Stimulated activated CD8-positive, alpha-beta memory T cell treated with anti-CD3 and anti-CD28 coated beads, Interleukin-12 subunit alpha, Interleukin-12 subunit beta, amount 100 ng/mL, for 24 hours (primary cell): Measurements from ENCODE around the gene MESD.
A peak's percentile ranks its signal among the peaks of the same experiment; 100 is the strongest.
"Not testable (repeated sequence)": the region's sequence is repeated elsewhere in the genome, so short reads cannot be mapped to it uniquely, and the experiment has no call there.

Experiments
- DNase-seq: peaks from one replicate; pipeline ENCODE4 v3.0.0-alpha.2; 2020; ENCODE audit errors: extremely low read depth

The MESD gene

DNA sequence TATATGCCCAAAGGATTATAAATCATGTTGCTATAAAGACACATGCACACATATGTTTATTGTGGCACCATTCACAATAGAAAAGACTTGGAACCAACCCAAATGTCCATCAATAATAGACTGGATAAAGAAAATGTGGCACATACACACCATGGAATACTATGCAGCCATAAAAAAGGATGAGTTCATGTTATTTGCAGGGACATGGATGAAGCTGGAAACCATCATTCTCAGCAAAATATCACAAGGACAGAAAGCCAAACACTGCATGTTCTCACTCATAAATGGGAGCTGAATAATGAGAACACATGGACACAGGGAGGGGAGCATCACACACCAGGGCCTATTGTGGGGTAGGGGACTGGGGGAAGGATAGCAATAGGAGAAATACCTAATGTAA, 24.2 kb downstream of the MESD start:
- not testable (repeated sequence) for DNase-seq

DNA sequence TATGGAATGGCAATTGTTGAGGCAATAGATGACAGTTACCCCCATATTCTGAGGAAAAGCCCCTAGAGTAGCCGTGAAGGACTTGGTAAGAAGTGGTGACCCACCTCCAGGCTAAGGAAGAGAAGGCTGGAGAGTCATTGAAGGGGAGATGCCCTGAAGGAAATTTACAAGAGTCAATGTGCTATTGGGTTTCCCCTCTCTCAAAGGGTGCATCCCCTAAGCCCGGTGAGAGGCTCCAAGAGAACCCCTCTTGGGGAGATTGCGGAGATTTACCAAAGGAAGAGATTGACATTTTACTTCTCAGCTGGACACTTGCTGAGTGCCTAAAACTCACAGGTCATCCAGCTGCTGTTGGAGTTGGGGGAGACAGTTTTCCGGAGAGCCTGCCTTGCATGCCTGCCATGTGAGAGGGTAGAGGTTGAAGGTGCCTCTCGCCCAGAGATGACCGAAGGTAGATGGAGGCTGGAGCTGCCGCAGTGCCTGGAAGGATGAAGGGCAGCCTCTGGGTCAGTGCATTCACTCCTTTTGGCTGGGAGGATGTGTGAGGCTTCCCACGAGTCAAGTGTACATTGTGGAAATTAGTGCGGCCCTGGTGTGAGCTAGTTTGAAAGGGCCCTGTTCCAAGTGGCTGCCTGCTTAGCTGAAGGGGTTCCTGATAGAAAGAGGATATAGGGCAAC, 30.7 kb downstream of the MESD start:
- DNase-seq, result no peak

DNA sequence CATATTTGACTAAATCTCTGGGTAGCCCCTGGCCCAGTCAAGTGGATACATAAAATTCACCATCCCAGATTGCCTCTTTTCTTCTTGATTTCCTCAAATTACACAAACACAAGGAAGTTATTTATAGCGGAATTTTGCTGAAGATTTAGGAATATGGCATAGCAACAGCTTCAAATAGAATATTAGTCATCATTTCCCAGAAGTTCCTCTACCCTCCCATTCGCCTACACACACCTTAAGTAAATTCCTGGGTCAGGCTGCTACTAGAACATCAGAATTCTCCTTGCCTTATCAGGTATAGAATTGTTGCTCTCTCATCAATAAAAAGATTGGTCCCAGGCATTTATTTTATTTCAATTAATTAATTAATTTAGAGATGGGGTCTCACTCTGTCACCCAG, 31.6 kb downstream of the MESD start:
- DNase-seq, result no peak

DNA sequence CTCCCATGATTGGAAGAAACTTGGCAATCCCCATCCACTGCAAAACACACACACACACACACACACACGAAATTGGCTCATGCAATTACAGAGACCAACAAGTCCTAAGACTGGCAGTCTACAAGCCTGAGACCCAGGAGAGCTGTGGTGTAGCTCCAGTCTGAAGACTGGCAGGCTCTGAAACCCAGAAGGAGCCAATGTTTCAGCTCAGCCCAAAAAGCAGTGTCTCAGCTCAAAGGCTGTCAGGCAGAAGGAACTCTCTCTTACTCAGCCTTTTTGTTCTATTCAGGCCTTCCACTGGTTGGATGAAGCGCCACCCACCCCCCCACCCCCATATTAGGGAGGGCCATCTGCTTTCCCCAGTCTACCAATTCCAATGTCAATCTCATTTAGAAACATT, 32.1 kb downstream of the MESD start:
- no peak for DNase-seq

DNA sequence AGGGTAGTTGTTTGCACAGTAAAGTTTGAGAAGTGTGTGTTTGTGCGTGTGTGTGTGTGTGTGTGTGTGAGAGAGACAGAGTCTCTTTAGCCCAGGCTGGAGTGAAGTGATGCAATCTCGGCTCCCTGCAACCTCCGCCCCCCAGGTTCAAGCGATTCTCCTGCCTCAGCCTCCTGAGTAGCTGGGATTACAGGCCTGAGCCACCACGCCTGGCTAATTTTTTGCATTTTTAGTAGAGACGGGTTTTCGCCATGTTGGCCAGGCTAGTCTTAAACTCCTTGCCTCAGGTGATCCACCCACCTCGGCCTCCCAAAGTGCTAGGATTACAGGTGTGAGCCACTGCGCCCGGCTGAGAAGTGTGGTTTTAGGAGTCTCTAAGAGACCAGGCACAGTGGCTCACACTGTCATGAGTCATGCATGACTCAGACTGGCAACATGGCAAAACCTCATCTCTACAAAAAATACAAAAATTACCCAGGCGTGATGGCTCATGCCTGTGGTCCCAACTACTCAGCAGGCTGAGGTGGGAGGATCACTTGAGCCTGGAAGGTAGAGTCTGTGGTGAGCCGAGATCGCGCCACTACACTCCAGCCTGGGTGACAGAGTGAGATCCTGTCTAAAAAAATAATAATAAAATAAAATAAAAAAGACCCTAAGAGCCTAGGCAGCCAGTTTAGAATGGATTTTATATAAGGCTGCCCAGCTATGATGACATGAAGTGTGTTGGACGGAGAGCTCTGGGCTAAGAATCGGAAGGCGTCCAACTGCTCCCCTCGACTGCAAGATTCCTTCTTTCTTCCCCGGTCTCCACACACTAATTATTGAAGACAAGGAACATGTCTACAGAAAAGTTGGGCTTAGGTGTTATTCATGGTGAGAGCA, 33.8 kb downstream of the MESD start:
- DNase-seq, result peak; percentile 41

DNA sequence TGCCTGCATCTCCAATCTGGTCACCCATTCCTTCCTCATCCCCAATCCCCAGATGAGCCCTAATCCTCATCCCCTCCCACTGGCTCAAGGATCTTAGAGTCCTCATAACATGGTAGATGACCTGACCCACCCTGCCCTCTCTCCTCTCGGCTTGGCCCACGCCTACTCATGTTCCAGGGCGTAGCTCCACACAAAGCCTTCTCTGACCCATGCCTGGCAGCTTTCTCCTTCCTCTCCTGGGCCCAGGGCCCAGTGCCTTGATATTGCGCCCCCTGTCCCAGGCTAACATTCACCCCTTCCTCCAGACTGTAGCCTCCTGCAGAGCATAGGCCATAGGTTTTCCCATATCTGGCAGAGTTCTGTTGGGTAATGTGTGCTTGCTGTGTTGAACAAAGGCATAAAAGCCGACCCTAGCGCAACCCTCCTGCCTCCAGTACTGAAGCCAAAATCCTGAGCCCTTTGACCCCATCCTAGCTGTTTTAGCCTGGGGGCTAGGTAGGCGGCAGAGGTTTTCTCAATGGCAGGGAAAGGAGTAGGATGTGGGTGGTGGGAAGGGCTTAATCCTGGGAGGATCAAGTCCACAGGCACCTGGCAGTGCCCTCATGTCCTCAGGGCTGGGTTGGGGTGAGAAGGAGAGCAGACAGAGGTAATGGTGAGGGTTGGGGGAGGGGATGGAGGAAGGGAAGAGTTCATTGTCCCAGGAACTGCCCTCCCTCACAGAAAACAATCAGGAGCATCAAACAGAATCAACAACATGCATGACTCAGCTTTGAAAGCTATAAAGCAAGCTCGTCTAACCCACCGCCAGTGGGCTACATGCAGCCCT, 35.5 kb downstream of the MESD start:
- DNase-seq, result no peak

DNA sequence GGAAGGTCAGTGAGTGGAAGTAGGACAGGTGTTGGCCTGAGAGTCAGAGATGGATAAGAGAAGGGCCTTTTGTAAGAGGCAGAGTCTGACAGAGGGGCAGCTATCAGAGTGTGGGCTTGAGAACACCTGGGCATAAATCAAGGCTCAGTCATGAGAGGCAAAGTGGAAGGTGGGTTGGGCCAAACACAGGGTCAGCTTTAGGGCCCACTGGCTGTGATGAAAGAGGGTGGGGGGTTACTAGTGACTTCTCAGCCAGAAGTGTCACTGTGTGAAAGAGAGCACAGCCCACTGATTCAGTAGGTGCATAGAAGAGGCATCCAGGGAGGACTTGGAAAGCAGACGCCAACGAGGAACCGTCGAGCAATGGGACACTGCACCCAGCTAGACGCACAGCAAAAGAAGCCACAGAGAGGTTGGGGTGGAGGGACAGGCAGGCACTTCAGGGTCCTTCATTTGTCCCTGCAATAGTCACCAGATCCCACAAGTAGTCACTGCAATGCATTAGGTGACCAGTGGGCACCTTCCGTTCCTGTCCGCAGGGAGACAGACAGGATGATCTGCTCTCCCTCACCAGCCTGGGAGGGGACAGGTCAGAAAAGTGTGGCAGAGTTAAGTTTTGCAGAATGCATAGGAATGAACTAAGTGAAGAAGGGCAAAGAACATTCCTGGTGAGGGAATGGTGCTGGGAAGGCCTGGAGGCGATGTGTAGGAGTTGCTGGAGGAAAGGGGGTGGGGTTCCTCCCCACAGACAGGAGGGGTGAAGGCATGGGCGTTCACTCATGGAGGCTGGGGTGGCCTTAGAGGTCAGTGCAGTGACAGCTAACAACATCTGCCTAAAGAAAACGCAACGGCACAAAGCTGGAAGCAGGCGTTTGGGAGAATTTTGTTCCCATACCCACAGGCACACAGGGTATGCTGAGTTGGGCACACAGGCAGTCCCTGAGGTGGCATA, 36.3 kb downstream of the MESD start:
- DNase-seq, result no peak

DNA sequence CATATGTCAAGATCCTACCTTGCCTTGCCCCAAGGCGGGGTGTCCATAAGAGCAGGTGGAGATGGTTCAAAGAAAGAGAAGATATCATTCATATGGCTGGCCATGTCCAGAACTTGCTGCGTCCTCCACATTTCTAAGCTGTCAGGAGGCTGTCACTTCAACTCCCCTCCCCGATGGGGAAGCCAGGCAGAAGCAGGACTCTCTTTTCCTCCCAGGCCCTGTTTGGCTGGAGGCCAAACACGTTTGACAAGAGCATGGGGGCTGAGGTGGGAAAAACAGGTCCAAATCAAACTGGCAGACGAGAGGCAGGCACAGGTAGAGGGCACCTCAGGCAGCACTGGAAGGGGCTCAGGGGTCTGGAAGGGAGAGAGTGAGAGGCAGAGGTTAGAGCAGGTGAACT, 37.7 kb downstream of the MESD start:
- no peak for DNase-seq

DNA sequence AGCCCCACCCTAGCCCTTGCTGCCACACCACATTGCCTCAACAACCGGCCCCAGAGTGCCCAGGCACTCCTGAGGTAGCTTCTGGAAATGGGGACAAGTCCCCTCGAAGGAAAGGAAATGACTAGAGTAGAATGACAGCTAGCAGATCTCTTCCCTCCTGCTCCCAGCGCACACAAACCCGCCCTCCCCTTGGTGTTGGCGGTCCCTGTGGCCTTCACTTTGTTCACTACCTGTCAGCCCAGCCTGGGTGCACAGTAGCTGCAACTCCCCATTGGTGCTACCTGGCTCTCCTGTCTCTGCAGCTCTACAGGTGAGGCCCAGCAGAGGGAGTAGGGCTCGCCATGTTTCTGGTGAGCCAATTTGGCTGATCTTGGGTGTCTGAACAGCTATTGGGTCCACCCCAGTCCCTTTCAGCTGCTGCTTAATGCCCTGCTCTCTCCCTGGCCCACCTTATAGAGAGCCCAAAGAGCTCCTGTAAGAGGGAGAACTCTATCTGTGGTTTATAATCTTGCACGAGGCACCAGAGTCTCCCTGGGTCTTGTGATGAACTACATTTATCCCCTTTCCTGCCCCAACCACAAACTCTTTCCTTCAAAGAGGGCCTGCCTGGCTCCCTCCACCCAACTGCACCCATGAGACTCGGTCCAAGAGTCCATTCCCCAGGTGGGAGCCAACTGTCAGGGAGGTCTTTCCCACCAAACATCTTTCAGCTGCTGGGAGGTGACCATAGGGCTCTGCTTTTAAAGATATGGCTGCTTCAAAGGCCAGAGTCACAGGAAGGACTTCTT, 39.1 kb downstream of the MESD start:
- no peak for DNase-seq

DNA sequence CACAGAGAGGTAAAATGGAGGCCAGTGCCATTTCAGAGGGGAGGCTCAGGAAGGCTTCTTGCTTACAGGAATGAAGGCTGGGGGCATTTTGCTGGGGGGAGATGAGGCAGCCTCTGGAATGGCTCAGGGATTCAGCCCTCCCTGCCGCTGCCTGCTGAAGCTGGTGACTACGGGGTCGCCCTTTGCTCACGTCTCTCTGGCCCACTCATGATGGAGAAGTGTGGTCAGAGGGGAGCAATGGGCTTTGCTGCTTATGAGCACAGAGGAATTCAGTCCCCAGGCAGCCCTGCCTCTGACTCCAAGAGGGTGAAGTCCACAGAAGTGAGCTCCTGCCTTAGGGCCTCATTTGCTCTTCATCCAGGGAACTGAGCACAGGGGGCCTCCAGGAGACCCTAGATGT, 39.9 kb downstream of the MESD start:
- DNase-seq, result no peak

DNA sequence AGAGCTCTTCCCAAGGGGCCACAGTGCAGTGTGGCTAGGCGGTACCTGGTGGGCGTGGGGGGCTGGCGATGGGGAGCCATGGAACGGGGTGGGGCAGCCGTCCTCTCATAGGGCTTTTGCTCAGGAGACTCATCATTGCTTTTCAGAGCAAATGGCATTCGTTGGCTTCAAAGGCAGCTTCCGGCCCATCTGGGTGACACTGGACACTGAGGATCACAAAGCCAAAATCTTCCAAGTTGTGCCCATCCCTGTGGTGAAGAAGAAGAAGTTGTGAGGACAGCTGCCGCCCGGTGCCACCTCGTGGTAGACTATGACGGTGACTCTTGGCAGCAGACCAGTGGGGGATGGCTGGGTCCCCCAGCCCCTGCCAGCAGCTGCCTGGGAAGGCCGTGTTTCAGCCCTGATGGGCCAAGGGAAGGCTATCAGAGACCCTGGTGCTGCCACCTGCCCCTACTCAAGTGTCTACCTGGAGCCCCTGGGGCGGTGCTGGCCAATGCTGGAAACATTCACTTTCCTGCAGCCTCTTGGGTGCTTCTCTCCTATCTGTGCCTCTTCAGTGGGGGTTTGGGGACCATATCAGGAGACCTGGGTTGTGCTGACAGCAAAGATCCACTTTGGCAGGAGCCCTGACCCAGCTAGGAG, 40.8 kb downstream of the MESD start:
- DNase-seq, result no peak

DNA sequence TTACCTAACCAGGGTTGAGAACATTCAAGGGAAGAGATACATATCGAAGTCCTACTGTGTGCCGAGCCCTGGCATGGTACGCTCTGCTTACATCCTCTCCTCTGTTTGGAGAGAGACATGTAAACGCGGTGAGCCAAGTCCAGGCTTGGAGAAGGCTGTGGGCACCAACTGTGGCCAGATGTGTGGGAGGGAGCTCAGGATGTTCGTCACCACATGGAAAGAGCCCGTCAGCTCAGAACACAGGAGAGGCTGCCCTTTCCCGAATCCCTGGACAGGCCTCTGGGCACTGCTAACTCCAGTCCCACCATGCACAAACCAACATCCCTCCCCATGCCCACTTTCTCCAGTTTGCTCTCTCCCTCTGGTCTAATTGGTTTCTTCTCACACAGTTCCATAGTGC, 43.0 kb downstream of the MESD start:
- no peak for DNase-seq

DNA sequence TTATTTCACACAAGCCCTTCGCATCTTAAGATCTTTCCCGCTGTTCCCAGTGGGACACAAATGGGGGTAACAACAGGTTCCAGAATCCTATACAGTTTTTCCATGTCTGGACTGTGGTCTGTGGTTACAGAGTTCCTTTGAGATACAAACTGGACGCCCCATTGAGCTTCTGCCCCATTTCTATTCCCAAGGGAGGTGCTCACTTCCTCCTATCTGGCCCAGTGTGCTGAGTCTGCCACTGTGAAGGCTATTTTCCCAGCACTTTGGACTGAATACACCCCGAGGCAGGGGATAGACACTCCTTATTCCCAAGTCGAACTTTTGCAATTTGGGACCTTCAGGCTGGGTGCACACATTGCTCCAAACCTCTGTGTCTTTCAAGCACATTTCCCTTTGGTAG, 44.0 kb downstream of the MESD start:
- DNase-seq, result no peak

DNA sequence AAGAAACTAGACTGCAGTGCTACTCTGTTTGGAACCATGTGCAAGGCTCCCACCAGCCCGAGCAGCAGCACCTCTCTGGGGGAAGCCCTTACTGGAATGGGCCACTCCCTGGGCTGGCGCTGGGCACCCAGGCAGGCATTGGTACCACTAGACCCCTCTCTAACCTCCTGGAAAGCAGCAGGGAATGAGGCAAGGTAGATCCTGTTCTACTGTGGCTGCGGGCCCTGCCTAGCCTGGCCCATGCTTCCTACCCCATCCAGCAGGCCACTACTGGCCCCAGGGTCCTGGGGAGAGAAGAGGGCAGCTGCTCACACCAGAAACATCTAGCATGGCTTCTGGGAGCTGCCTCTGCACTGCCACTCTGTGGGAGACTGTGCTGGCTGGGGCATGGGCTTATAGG, 44.8 kb downstream of the MESD start:
- no peak for DNase-seq

DNA sequence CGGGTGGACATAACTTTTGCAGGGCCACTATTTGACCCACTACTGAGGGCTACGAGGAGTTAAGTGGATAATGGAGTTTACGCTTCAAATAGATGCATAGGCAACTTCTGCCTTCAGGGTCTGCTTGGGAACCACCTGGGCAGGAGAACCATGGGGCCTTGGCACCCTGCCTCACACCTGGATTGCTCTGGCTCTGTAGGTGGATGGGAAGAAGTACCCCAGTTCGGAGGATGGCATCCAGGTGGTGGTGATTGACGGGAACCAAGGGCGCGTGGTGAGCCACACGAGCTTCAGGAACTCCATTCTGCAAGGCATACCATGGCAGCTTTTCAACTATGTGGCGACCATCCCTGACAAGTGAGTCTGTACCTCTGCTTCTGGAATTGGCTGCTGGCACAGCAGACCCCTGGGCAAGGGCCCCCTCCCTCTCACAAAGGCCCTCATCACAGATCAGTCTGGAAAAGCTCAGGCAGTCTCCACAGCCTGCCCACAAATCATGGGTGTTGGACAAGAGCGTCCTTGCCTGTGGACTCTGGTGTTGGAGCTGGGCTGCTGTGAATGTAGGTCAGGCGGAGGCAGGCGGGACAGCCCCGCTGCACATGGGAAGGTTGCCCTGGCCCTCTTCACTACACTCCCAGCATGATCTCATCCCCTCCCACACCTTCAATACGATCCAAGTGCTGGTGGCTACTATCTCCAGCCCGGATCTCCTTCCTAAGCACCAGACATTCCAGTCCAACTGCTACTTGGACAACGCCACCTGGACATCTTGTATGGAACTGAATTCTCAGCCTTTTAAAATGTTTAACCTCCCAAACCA, 46.7 kb downstream of the MESD start:
- no peak for DNase-seq

DNA sequence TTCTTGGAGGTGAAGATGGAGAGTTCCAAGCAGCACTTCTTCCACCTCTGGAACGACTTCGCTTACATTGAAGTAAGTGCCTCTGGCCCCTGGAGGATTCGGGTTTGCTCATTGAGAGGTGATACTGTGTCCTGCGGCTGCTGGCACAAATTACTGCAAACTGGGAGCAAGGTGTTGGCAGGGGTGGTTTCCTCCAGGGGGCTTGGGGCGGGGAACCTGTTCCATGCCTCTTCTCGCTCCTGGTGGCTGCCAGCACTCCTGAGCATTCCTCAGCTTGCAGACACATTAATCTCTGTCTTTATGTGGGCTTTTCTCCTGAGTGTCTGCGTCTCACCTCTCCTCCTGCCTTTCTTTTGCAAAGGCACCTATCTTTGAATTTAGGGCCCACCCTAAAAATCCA, 47.4 kb downstream of the MESD start:
- DNase-seq, result no peak

DNA sequence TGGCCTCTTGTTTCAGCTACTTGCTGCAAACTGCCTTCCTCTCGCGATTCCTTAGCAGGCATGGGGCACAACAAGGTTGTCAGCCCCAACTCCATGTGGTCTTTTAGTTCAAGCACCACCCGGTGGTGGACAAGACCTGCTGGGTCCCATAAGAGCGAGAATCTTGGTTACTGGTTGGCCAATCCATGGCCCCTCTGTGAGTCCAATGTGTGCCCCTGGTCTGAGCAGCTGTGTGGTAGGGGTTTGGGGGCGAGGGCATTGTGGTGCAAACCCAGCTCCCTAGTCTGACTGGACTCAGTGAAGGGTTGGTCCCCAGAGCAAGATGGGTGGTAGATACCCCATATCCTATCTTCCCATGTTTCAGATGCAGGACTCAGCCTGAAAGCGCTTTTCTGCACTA, 48.8 kb downstream of the MESD start:
- DNase-seq, result no peak

DNA sequence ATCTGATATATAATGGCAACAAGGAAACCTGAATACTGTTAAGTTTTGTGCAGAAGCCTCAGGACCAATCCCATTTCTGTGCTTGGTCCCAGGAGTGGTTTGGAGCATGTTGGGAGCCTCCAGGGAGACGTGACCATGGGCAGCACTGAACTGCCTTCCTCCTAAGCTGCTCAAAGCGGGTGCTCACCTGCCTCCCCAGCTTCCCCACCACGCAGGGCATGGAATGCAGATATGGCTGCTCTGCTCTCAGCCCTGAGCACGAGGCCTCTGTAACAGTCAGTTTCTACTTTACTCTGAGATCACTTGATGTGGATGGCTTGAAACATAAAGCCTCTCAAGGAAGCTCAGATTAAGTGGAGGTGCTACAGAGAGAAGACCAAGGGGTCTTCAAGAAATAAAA, 49.3 kb downstream of the MESD start:
- DNase-seq, result no peak

DNA sequence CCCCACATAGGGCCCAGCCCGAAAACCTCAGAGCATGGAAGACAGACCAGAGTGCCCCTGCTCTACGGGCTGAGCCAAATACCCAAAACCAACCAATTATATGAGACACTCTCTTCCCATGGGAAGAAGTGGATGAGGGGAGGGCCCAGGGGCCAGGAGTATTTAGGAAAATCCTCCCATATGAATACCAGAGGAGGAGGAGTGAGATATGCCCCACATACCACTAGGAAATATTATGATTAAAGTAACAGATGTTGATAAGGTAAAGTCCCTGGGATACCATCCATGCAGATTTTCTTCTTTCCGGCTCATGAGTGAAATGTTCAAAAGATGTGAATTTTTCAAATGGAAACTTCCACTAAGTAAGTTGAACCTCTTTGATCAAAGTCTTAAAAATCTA, 50.4 kb downstream of the MESD start:
- DNase-seq, result no peak
